Measurements from ENCODE around the gene FAF1. TPM values are rescaled to one million over a fixed set of nuclear protein-coding genes. Genes with fewer than 3 reads are reported as not detected.

Gene FAF1
- total RNA-seq, 2 donors from 2014 or later = 17.8 to 27.5 TPM

DNA sequence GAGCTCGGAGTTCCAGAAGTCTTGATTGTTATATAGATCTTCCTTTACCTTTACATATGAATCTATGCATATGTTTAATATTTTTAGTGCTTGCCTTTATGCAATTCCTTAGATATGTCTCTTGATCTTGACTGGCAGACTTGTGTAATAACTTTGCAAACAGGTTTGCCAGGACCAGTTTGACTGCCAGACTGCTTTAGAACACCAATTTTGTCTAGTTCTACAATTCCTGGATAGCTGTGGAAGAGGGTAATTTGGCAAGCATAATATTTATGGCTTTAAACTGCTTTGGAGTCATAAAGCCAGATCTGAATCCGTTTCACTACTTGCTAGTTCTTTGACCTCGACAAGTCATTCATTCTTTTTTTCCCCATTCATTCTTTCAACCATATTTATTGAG lies 250.0 kb downstream of the FAF1 start:
- H3K9me3 ChIP-seq = no peaks in the 10 kb centered on the region
- DNase-seq = no peak
- H3K27me3 ChIP-seq = no peaks in the 10 kb centered on the region
- TF ChIP-seq POLR2A (IDR thresholded peaks at IDR 0.05) = no peak
- TF ChIP-seq, protein P1, sequence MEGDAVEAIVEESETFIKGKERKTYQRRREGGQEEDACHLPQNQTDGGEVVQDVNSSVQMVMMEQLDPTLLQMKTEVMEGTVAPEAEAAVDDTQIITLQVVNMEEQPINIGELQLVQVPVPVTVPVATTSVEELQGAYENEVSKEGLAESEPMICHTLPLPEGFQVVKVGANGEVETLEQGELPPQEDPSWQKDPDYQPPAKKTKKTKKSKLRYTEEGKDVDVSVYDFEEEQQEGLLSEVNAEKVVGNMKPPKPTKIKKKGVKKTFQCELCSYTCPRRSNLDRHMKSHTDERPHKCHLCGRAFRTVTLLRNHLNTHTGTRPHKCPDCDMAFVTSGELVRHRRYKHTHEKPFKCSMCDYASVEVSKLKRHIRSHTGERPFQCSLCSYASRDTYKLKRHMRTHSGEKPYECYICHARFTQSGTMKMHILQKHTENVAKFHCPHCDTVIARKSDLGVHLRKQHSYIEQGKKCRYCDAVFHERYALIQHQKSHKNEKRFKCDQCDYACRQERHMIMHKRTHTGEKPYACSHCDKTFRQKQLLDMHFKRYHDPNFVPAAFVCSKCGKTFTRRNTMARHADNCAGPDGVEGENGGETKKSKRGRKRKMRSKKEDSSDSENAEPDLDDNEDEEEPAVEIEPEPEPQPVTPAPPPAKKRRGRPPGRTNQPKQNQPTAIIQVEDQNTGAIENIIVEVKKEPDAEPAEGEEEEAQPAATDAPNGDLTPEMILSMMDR (IDR thresholded peaks at IDR 0.05) = no peak
- ATAC-seq = no peak
- no peaks in the 10 kb centered on the region for H3K4me1 ChIP-seq
- H3K4me3 ChIP-seq = no peak overlapping the region
- intact Hi-C loops (cut with DNase I) = no loop called here
- WGBS, 2 donors = 80 to 87% methylated on average over 3 of the region's 3 CpGs
- H3K27ac ChIP-seq = no peak overlapping the region
- H3K36me3 ChIP-seq (replicated peaks in 1 of 2; ENCODE audit: insufficient read depth in 1 of 2, low read depth in 2 of 2) = no peaks in the 10 kb centered on the region

DNA sequence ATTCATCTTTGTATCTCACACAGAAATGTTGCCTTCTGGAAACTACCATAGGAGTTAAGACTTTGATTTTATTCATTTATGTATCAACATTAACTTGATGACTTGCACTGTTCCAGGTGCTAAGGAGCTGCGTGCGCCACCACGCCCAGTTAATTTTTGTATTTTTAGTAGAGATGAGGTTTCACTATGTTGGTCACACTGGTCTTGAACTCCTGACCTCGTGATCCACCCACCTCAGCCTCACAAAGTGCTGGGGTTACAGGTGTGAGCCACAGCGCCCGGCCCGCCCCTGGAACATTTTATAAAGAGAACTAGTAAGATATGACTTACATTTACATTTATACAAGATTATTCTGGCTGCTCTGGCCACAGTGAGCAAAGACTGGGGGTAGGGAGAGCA lies 252.2 kb downstream of the FAF1 start:
- intact Hi-C loops (cut with DNase I) = no loop called here
- H3K27ac ChIP-seq = no peak overlapping the region
- ATAC-seq = no peak
- H3K9me3 ChIP-seq = no peaks in the 10 kb centered on the region
- no peak for DNase-seq
- no peak overlapping the region for H3K4me3 ChIP-seq
- no peaks in the 10 kb centered on the region for H3K27me3 ChIP-seq
- TF ChIP-seq, protein P1 (IDR thresholded peaks at IDR 0.05) = no peak
- no peak for TF ChIP-seq POLR2A (IDR thresholded peaks at IDR 0.05)
- H3K36me3 ChIP-seq (replicated peaks in 1 of 2; ENCODE audit: insufficient read depth in 1 of 2, low read depth in 2 of 2) = no peaks in the 10 kb centered on the region
- H3K4me1 ChIP-seq = peaks cover 10% of the 10 kb centered on the region
- 97 to 98% methylated on average over 7 of the region's 7 CpGs for WGBS, 2 donors

DNA sequence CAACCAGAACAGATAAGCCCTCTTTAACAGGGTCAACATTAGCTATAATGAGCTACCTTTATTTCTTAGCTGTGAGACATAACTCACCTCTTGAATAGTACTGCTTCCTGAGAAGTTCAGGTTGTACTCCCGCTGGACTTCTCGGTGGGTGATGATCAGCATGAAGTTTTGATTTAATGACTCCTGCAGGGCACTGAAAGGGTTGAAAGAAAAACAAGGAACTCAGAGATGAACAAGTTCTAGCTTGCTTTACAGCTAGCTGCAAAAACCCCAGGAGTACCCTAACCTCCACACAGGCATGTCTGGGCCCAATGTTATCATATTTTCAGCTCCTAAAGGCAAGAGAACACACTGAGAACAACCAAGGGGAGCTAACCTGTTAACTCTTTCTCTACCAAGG lies 254.4 kb downstream of the FAF1 start:
- intact Hi-C loops (cut with DNase I) = no loop called here
- H3K27me3 ChIP-seq = no peaks in the 10 kb centered on the region
- WGBS, 2 donors = 73 to 78% methylated on average over 2 of the region's 2 CpGs

DNA sequence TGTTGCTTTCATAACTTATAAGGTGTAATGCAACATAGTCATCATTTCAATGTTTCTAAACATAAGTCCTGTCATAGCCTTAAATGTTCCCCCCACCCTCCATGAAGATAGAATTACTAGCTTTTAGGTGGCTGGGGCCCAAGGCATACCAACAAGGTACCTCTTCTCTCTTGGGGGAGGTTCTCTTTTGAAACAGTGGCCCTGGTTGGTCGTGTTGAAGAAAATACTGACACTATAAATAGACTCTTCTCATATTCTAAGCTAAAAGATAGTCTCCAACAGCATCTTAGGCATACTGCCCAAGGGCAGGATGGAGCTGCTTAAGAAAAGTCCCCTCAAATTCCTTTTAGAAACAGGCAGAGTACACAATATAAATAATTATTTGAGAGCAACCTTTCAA lies 255.0 kb downstream of the FAF1 start:
- Histone ChIP-seq H3K4me3 (no peak overlapping the region), H3K36me3 (replicated peaks in 1 of 2; ENCODE audit: insufficient read depth in 1 of 2, low read depth in 2 of 2) (no peaks in the 10 kb centered on the region), H3K9me3 (no peaks in the 10 kb centered on the region), H3K27ac (no peak overlapping the region), H3K27me3 (no peaks in the 10 kb centered on the region), H3K4me1 (peaks cover 25% of the 10 kb centered on the region)
- intact Hi-C loops (cut with DNase I) = no loop called here
- no peak for ATAC-seq
- 0 to 14% methylated on average over 1 of the region's 1 CpG for WGBS, 2 donors
- TF ChIP-seq, protein P1 (IDR thresholded peaks at IDR 0.05) = no peak
- TF ChIP-seq POLR2A (IDR thresholded peaks at IDR 0.05) = no peak
- DNase-seq = no peak

More for the DNA sequence above, 254.4 kb downstream of the FAF1 start:
- no peak for TF ChIP-seq POLR2A (IDR thresholded peaks at IDR 0.05)
- TF ChIP-seq, protein P1 (IDR thresholded peaks at IDR 0.05) = no peak
- Histone ChIP-seq H3K27ac (no peak overlapping the region), H3K4me1 (peaks cover 25% of the 10 kb centered on the region), H3K9me3 (no peaks in the 10 kb centered on the region), H3K4me3 (no peak overlapping the region), H3K36me3 (replicated peaks in 1 of 2; ENCODE audit: insufficient read depth in 1 of 2, low read depth in 2 of 2) (no peaks in the 10 kb centered on the region)
- DNase-seq (no peak), ATAC-seq (no peak)

DNA sequence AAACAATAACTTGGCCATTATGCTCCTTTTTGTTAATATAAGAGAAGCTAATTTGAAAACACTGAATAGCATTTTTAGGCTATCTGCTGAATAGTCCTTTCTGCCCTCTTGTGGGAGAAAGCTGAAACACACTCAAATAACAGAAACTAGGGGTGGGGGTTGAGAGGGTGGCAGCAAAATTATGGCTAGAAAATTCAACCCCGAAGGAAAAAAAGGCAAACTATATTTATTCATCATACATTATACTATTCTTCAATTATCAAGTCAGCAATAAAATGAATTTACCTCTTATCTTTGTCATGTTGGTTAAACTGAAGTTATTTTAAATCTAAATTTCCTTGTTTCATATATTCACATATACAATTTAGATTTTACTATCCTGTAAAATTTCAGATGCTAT lies 255.9 kb downstream of the FAF1 start:
- no peaks in the 10 kb centered on the region for H3K9me3 ChIP-seq
- DNase-seq (peak in 2 of 4 donors; percentile 12 to 17), ATAC-seq (no peak)
- no peak overlapping the region for H3K27ac ChIP-seq
- H3K27me3 ChIP-seq = no peaks in the 10 kb centered on the region
- intact Hi-C loops (cut with DNase I) = no loop called here
- TF ChIP-seq, protein P1 (IDR thresholded peaks at IDR 0.05) = peak; percentile 22 to 70 (median 64)
- no peak for TF ChIP-seq POLR2A (IDR thresholded peaks at IDR 0.05)
- WGBS, 2 donors = 15 to 16% methylated on average over 1 of the region's 1 CpG
- H3K36me3 ChIP-seq (replicated peaks in 1 of 2; ENCODE audit: insufficient read depth in 1 of 2, low read depth in 2 of 2) = no peaks in the 10 kb centered on the region
- no peak overlapping the region for H3K4me3 ChIP-seq
- peaks cover 25% of the 10 kb centered on the region for H3K4me1 ChIP-seq
